Epithelial cell of esophagus (primary cell): ENCODE results near the gene PRSS48.

Experiments
- DNase-seq: peaks from one replicate; pipeline ENCODE4 v3.0.0; 2010; ENCODE audit warnings: low read depth
- H3K4me3 ChIP-seq: 2 replicates; pipeline ENCODE4 v1.5.1; 2011; ENCODE audit warnings: mild to moderate bottlenecking, low read length, control low read depth
- TF ChIP-seq, protein P1 (sequence below): IDR thresholded peaks from 2 replicates; pipeline ENCODE4 v1.5.1; 2011; ENCODE audit warnings: low read depth, mild to moderate bottlenecking, low read length, control low read depth, inconsistent platforms; ENCODE audit not compliant: insufficient read depth; ENCODE audit errors: missing control alignments

Gene PRSS48

GRCh38 chr4:151291485-151291884 lies 14.5 kb downstream of the PRSS48 start:
- no peak for DNase-seq
- H3K4me3 ChIP-seq, result no peak overlapping the region
- TF ChIP-seq, protein P1, sequence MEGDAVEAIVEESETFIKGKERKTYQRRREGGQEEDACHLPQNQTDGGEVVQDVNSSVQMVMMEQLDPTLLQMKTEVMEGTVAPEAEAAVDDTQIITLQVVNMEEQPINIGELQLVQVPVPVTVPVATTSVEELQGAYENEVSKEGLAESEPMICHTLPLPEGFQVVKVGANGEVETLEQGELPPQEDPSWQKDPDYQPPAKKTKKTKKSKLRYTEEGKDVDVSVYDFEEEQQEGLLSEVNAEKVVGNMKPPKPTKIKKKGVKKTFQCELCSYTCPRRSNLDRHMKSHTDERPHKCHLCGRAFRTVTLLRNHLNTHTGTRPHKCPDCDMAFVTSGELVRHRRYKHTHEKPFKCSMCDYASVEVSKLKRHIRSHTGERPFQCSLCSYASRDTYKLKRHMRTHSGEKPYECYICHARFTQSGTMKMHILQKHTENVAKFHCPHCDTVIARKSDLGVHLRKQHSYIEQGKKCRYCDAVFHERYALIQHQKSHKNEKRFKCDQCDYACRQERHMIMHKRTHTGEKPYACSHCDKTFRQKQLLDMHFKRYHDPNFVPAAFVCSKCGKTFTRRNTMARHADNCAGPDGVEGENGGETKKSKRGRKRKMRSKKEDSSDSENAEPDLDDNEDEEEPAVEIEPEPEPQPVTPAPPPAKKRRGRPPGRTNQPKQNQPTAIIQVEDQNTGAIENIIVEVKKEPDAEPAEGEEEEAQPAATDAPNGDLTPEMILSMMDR, result no peak

DNA sequence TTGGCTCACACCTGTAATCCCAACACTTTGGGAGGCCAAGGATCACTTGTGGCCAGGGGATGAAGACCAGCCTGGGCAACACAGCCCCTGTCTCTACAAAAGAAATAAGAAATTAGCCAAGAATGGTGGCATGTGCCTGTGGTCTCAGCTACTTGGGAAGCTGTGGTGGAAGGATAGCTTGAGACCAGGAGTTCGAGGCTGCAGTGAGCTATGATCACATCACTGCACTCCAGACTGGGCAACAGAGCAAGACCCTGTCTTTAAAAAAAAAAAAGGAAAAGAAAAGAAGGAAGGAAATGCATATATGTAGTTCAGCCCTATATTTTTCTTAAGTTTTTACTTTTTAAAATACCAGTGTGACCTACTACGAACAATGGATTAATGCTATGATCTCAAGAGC lies 15.1 kb downstream of the PRSS48 start:
- TF ChIP-seq, protein P1, result no peak
- DNase-seq, result no peak
- H3K4me3 ChIP-seq, result no peak overlapping the region

- no peak overlapping the region for H3K4me3 ChIP-seq
- TF ChIP-seq, protein P1, result no peak
- DNase-seq, result no peak
These were observed 18.0 kb downstream of the PRSS48 start for GRCh38 chr4:151294833-151295496.

GRCh38 chr4:151296227-151296626 lies 19.3 kb downstream of the PRSS48 start:
- TF ChIP-seq, protein P1, result no peak
- DNase-seq, result no peak
- H3K4me3 ChIP-seq, result no peak overlapping the region

GRCh38 chr4:151297170-151297569 lies 20.2 kb downstream of the PRSS48 start:
- TF ChIP-seq, protein P1, result no peak
- DNase-seq, result no peak
- H3K4me3 ChIP-seq, result no peak overlapping the region

DNA sequence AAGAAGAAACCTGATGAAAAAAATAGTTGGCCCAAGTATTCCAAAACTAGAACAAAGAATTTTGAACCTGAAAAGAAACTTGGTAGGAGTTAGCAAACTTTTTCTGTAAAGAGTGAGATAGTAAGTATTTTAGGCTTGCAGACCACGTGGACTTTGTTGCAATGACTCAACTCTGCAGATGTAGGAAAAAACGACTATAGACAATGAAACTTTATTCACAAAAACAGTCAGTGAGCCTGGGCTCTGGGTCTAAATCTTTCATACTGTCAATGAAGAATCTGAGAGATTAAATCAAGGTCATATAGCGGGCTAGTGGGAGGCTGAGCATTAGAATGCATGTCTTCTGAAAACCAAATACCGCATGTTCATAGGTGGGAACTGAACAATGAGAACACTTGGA lies 25.5 kb downstream of the PRSS48 start:
- H3K4me3 ChIP-seq, result no peak overlapping the region
- no peak for DNase-seq
- TF ChIP-seq, protein P1, result no peak

DNA sequence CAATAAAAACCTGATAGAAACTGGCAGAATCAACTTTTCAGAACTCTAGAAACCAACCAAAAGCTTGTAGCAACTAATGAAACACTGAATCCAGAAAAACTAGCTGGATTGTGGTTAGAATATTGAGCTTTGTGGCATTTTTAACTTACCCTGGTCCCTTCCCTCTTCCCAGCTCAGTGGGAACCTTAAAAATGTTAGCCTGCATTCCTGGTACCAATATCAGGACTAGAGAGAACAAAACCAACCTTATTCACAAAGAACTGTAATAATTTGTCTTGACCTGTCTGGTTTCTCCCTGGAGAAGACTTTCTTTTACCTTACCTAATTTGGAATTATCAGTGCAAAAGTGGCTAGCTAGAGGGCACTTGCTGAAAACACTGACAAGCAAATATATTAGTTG lies 27.3 kb downstream of the PRSS48 start:
- DNase-seq, result no peak
- TF ChIP-seq, protein P1, result no peak
- no peak overlapping the region for H3K4me3 ChIP-seq
